Cardiac fibroblast (primary cell): ENCODE results near the gene CDKL5.
"Not testable (repeated sequence)": the region's sequence is repeated elsewhere in the genome, so short reads cannot be mapped to it uniquely, and the experiment has no call there.

Experiments used
- DNase-seq, 2 donors: peaks; one replicate each; pipeline versions ENCODE4 v3.0.0 to v3.0.0-alpha.2; 2010; ENCODE audit warnings: low read depth in 2 of 2
- H3K4me3 ChIP-seq, 2 donors: replicated peaks in 1 of 2; 1 replicate in 1 of 2; 2 replicates in 1 of 2; pipeline ENCODE4 v1.5.1; 2011; ENCODE audit warnings: low read depth in 2 of 2, low read length in 2 of 2, mild to moderate bottlenecking in 2 of 2, moderate library complexity in 1 of 2
- TF ChIP-seq, protein P1 (sequence below): IDR thresholded peaks from one replicate; pipeline ENCODE4 v1.5.1; 2011; ENCODE audit warnings: low read depth, mild to moderate bottlenecking, low read length, inconsistent platforms

The CDKL5 gene

DNA sequence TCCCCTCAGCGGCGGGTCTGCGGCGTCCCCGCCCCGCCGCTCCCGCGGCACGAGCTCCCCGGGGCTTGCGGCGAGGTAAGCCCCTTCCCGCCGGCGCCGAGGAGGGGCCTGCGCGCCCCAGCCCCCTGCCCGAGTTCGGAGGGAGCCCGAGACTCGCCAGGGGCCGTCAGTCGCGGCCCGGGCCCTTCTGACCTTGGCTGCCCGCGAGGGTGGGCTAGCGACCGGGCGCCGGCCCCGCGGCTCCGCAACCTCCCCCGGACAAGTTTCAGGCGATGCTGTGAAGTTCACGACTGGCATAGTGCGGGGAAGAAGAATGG is 554 bp downstream of the CDKL5 start:
- TF ChIP-seq, protein P1, sequence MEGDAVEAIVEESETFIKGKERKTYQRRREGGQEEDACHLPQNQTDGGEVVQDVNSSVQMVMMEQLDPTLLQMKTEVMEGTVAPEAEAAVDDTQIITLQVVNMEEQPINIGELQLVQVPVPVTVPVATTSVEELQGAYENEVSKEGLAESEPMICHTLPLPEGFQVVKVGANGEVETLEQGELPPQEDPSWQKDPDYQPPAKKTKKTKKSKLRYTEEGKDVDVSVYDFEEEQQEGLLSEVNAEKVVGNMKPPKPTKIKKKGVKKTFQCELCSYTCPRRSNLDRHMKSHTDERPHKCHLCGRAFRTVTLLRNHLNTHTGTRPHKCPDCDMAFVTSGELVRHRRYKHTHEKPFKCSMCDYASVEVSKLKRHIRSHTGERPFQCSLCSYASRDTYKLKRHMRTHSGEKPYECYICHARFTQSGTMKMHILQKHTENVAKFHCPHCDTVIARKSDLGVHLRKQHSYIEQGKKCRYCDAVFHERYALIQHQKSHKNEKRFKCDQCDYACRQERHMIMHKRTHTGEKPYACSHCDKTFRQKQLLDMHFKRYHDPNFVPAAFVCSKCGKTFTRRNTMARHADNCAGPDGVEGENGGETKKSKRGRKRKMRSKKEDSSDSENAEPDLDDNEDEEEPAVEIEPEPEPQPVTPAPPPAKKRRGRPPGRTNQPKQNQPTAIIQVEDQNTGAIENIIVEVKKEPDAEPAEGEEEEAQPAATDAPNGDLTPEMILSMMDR, result no peak
- H3K4me3 ChIP-seq, result peak overlapping the region; percentile 70 to 88
- no peak for DNase-seq

DNA sequence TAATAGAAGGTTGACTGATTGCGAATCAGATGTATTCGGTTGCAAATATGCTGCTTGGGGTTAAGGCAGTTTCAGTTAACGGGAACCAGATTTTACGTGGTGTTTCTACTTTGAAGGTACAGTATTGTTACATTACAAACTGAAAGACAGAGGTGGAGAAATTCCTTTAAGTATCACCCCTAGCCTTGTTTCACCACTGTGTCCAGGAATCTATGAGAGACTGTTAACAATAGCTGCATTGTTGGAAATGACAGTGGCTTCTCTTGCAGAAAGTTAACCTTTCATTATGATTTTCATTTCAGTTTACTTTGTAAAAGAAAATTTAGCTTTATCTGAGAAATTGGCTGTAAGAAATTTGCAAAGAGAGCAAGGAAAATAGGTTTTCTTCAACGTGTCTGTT is 2.6 kb downstream of the CDKL5 start:
- no peak for DNase-seq
- H3K4me3 ChIP-seq, result no peak overlapping the region
- TF ChIP-seq, protein P1, result no peak

GRCh38 chrX:18433288-18433687 is 7.9 kb downstream of the CDKL5 start:
- H3K4me3 ChIP-seq, DNase-seq: not testable (repeated sequence)

- DNase-seq, result no peak
- H3K4me3 ChIP-seq, result no peak overlapping the region
- TF ChIP-seq, protein P1, result no peak
Observed at GRCh38 chrX:18434896-18435295, 9.5 kb downstream of the CDKL5 start.

- H3K4me3 ChIP-seq, result no peak overlapping the region
- DNase-seq, result no peak
- TF ChIP-seq, protein P1, result no peak
Observed at GRCh38 chrX:18436017-18436416, 10.6 kb downstream of the CDKL5 start.

- DNase-seq, result no peak
- no peak overlapping the region for H3K4me3 ChIP-seq
- TF ChIP-seq, protein P1, result no peak
Observed at GRCh38 chrX:18440835-18441234, 15.4 kb downstream of the CDKL5 start.

GRCh38 chrX:18441780-18442367 is 16.5 kb downstream of the CDKL5 start:
- no peak for DNase-seq
- no peak overlapping the region for H3K4me3 ChIP-seq
- TF ChIP-seq, protein P1, result no peak
